AG10803 (cell line): ENCODE data around the gene RMRP.
A peak's percentile ranks its signal among the peaks of the same experiment; 100 is the strongest.
"Not testable (repeated sequence)": the region's sequence is repeated elsewhere in the genome, so short reads cannot be mapped to it uniquely, and the experiment has no call there.

Experiments used
- DNase-seq: peaks from one replicate; pipeline ENCODE4 v3.0.0; 2010; ENCODE audit warnings: low read depth
- H3K4me3 ChIP-seq: 2 replicates; pipeline ENCODE4 v1.5.1; 2011; ENCODE audit warnings: mild to moderate bottlenecking, low read length, control low read depth
- TF ChIP-seq, protein P1 (sequence below): conservative IDR thresholded peaks from 2 replicates; pipeline ENCODE4 v1.5.1; 2011; ENCODE audit warnings: mild to moderate bottlenecking, low read length, control low read depth, inconsistent platforms

RMRP gene

DNA sequence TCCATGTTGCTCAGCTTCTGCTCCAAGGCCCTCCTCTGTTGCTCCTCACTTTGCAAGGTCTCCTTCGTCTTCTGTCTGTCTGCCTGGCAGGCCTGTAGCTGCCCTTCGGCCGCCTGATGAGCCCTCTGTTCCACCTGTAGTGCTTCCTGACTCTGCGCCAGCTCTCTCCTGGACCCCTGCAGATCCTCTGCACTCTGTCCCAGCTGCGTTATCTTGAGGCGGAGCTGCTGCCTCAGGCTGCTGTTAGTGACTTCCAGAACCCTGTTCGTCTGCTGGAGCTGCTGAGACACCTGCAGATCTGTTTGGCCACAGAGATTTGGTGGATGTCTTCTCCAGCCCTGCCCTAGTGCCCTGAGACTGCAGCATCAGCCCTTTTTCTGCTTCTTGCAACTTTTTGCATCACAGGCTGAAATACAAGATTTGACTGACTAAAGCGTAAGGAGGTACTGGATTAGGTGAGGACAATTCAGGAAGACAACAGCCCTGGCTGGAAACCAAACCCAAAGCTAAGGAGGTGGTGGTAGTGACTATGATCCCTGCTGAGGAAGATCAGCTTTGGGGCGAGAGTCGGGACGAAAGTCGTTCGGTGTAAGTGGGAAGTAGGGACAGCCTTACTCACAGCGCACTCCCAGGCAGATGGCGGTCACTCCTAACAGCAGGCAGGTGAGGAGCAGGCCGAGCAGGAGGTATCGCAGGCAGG lies 41.7 kb downstream of the RMRP start:
- TF ChIP-seq, protein P1, sequence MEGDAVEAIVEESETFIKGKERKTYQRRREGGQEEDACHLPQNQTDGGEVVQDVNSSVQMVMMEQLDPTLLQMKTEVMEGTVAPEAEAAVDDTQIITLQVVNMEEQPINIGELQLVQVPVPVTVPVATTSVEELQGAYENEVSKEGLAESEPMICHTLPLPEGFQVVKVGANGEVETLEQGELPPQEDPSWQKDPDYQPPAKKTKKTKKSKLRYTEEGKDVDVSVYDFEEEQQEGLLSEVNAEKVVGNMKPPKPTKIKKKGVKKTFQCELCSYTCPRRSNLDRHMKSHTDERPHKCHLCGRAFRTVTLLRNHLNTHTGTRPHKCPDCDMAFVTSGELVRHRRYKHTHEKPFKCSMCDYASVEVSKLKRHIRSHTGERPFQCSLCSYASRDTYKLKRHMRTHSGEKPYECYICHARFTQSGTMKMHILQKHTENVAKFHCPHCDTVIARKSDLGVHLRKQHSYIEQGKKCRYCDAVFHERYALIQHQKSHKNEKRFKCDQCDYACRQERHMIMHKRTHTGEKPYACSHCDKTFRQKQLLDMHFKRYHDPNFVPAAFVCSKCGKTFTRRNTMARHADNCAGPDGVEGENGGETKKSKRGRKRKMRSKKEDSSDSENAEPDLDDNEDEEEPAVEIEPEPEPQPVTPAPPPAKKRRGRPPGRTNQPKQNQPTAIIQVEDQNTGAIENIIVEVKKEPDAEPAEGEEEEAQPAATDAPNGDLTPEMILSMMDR, result no peak
- no peak overlapping the region for H3K4me3 ChIP-seq
- no peak for DNase-seq

GRCh38 chr9:35612843-35613242 lies 45.0 kb downstream of the RMRP start:
- no peak overlapping the region for H3K4me3 ChIP-seq
- TF ChIP-seq, protein P1, result no peak
- DNase-seq, result no peak

DNA sequence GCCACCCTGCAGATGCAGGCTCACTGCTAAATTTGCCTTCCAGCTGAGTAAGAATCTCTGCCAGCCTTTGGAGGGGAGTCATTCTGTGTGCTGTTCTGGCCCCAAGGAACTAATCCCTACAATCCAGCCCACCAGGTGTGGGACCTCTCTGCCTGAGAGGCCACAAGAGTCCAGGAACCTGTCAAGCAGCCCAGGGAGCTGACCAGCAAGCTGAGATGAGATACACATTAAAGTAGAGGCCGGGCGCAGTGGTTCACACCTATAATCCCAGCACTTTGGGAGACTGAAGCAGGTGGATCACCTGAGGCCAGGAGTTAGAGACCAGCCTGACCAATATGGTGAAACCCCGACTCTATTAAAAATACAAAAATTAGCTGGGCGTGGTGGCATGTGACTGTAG lies 45.8 kb downstream of the RMRP start:
- DNase-seq, H3K4me3 ChIP-seq: not testable (repeated sequence)

- DNase-seq, result peak; percentile 47
- no peak overlapping the region for H3K4me3 ChIP-seq
- TF ChIP-seq, protein P1, result peak; percentile 77
Measured at GRCh38 chr9:35611230-35611797, 46.5 kb downstream of the RMRP start.

DNA sequence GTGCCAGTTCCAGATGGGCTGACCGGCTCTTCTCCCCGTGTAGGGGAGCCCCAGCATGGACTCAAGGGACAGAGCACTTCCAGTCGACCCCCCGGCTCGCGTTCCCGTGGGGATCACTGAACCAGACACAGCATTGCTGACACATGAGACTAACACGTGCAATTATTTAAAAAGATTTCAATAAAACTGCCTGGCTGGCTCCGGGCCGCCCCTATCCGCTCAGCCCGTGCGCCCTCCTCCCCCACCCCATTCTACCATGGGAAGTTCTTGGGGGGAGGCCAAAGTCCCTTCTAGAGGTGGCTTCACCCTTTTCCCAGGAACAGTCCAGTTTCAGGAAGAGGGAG lies 48.0 kb downstream of the RMRP start:
- no peak overlapping the region for H3K4me3 ChIP-seq
- TF ChIP-seq, protein P1, result no peak
- DNase-seq, result no peak

- TF ChIP-seq, protein P1, result no peak
- no peak overlapping the region for H3K4me3 ChIP-seq
- no peak for DNase-seq
Measured at GRCh38 chr9:35609001-35609819, 48.6 kb downstream of the RMRP start.

GRCh38 chr9:35608221-35608620 lies 49.6 kb downstream of the RMRP start:
- TF ChIP-seq, protein P1, result no peak
- no peak for DNase-seq
- H3K4me3 ChIP-seq, result no peak overlapping the region
